K562 (cell line): ENCODE results near the gene SLC5A11. TPM values are rescaled to one million over a fixed set of nuclear protein-coding genes. Genes with fewer than 3 reads are reported as not detected.

Experiments used
- ATAC-seq: fragments of 200-7000 bp; cut with Tn5 transposase; 3 replicates; pipeline ENCODE4 v1.9.1; 2020; ENCODE audit warnings: moderate library complexity
- BruUV-seq: library from RNA; stranded (reverse); fragments of 400-500 nt; replicated peaks from 2 replicates; lab custom pipeline; 2021; lab: Mats Ljungman, UMichigan
- CTCF ChIA-PET: fragments of 300-600 bp; formaldehyde crosslinking; extraction: SDS; loops from one replicate; lab custom pipeline; 2021; ENCODE audit warnings: low intra/inter-chr PET ratio; lab: Yijun Ruan, JAX
- POLR2A ChIA-PET: fragments of 300-600, 350-650 bp; sonication (Branson Sonifier 250); formaldehyde crosslinking; extraction: SDS; loops from one replicate; lab custom pipeline; 2021; ENCODE audit warnings: antibody characterized with exemption, inconsistent platforms; lab: Yijun Ruan, JAX
- DNase-seq, 4 experiments: peaks; one replicate each; pipeline versions ENCODE4 v3.0.0 to v3.0.0-alpha.2; 2011 to 2018; ENCODE audit warnings: low spot score in 3 of 4, mixed read lengths in 3 of 4; ENCODE audit errors: extremely low read depth in 1 of 4
- FAIRE-seq: peaks from 2 replicates; lab custom pipeline; 2011; peaks lifted over from hg19 to GRCh38; lab: Jason Lieb, UNC
- H2AFZ ChIP-seq: 2 replicates; pipeline ENCODE4 v1.6.0; 2011; ENCODE audit warnings: low read depth, low read length, control low read depth, inconsistent platforms
- H3K27ac ChIP-seq: fragments of 200-600 bp; 3 replicates; pipeline ENCODE4 v1.8.0; 2011; ENCODE audit warnings: low read depth, mild to moderate bottlenecking, control low read depth, inconsistent platforms, low read length, moderate library complexity, mixed read lengths; ENCODE audit errors: extremely low read depth
- H3K27me3 ChIP-seq, 2 experiments: fragments of 300-600 bp in 1 of 2; 2 replicates in 1 of 2; 3 replicates in 1 of 2; pipeline versions ENCODE4 v1.6.0 to v1.8.0; 2011; ENCODE audit warnings: inconsistent platforms in 2 of 2, low read length in 2 of 2, mild to moderate bottlenecking in 1 of 2, mixed read lengths in 1 of 2, moderate library complexity in 1 of 2; ENCODE audit not compliant: control insufficient read depth in 2 of 2, insufficient read depth in 2 of 2
- H3K36me3 ChIP-seq: fragments of 300-600 bp; 3 replicates; pipeline ENCODE4 v1.8.0; 2011; ENCODE audit warnings: mild to moderate bottlenecking, low read length, inconsistent platforms; ENCODE audit not compliant: control insufficient read depth, insufficient read depth
- H3K4me1 ChIP-seq, 2 experiments: fragments of 200-600 bp in 1 of 2; replicated peaks in 1 of 2; 2 replicates in 1 of 2; 3 replicates in 1 of 2; pipeline versions ENCODE4 v1.5.1 to v1.8.0; 2011; ENCODE audit warnings: inconsistent platforms in 2 of 2, low read length in 2 of 2, mild to moderate bottlenecking in 1 of 2, mixed read lengths in 1 of 2, moderate library complexity in 1 of 2; ENCODE audit not compliant: control insufficient read depth in 2 of 2, insufficient read depth in 2 of 2
- H3K4me2 ChIP-seq: 2 replicates; pipeline ENCODE4 v1.6.1; 2011; ENCODE audit warnings: low read length, control low read depth, inconsistent platforms, mixed read lengths; ENCODE audit not compliant: insufficient read depth
- H3K4me3 ChIP-seq: fragments of 200-600 bp; sonication (generic), shearing (Covaris generic); 2 replicates; pipeline ENCODE4 v1.5.1; 2016; ENCODE audit warnings: control low read depth, inconsistent platforms
- H3K79me2 ChIP-seq: fragments of 200-600 bp; 3 replicates; pipeline ENCODE4 v1.8.0; 2011; ENCODE audit warnings: low read length, inconsistent platforms; ENCODE audit not compliant: control insufficient read depth, insufficient read depth
- H3K9ac ChIP-seq, 2 experiments: 2 replicates each; pipeline versions ENCODE4 v1.6.0 to v1.6.1; 2011; ENCODE audit warnings: low read depth in 2 of 2, low read length in 2 of 2, control low read depth in 1 of 2, inconsistent platforms in 1 of 2, mild to moderate bottlenecking in 1 of 2, mixed read lengths in 1 of 2; ENCODE audit not compliant: insufficient read depth in 1 of 2
- H3K9me1 ChIP-seq: one replicate; pipeline ENCODE4 v1.6.0; 2011; ENCODE audit warnings: inconsistent platforms, mild to moderate bottlenecking, low read length, moderate library complexity; ENCODE audit not compliant: control insufficient read depth, insufficient read depth
- H3K9me3 ChIP-seq: replicated peaks from 2 replicates; pipeline ENCODE4 v1.5.1; 2011; ENCODE audit warnings: low read depth, low read length, inconsistent platforms; ENCODE audit not compliant: control insufficient read depth, insufficient read depth
- H4K20me1 ChIP-seq: replicated peaks from 2 replicates; pipeline ENCODE4 v1.6.1; 2011; ENCODE audit warnings: low read length, inconsistent platforms, mixed read lengths; ENCODE audit not compliant: control insufficient read depth, insufficient read depth
- CXXC5 ChIP-seq: fragments of 250-450 bp; sonication (Bioruptor Pico); IDR thresholded peaks from 2 replicates; pipeline ENCODE4 v1.8.0; 2022; ENCODE audit warnings: inconsistent platforms, mild to moderate bottlenecking, moderate library complexity
- EHMT2 ChIP-seq: fragments of 450-650 bp; IDR thresholded peaks from 2 replicates; pipeline ENCODE4 v1.6.1; 2018; ENCODE audit warnings: antibody characterized with exemption
- FOXK2 ChIP-seq, 2 experiments: fragments of 450-650 bp; IDR thresholded peaks in 1 of 2; conservative IDR thresholded peaks in 1 of 2; 2 replicates each; pipeline ENCODE4 v1.6.1; 2016; ENCODE audit warnings: low read depth in 2 of 2, mild to moderate bottlenecking in 1 of 2
- HMG20A ChIP-seq: fragments of 450-650 bp; formaldehyde crosslinking; conservative IDR thresholded peaks from 2 replicates; pipeline ENCODE4 v1.4.0; 2020; ENCODE audit warnings: mild to moderate bottlenecking, mixed read lengths
- L3MBTL2 ChIP-seq: fragments of 450-650 bp; IDR thresholded peaks from 2 replicates; pipeline ENCODE4 v1.6.1; 2016; ENCODE audit warnings: mild to moderate bottlenecking, moderate library complexity
- NCOA2 ChIP-seq, 2 experiments: fragments of 450-650 bp; IDR thresholded peaks; 2 replicates each; pipeline ENCODE4 v1.6.1; 2018; ENCODE audit warnings: mild to moderate bottlenecking in 2 of 2, moderate library complexity in 1 of 2; ENCODE audit not compliant: partially characterized antibody in 2 of 2
- NFYB ChIP-seq: IDR thresholded peaks from 2 replicates; pipeline ENCODE4 v1.6.1; 2011; ENCODE audit warnings: mild to moderate bottlenecking, moderate library complexity; ENCODE audit not compliant: insufficient read length; ENCODE audit errors: extremely low read depth
- RBM14 ChIP-seq: fragments of 200-400 bp; formaldehyde crosslinking; IDR thresholded peaks from 2 replicates; pipeline ENCODE4 v1.6.1; 2018; ENCODE audit warnings: low read depth, mild to moderate bottlenecking, low read length, moderate library complexity, borderline replicate concordance; ENCODE audit not compliant: insufficient read depth
- RFX5 ChIP-seq: IDR thresholded peaks from 2 replicates; pipeline ENCODE4 v1.6.1; 2011; ENCODE audit warnings: low read depth, mild to moderate bottlenecking, improper control_type of control experiment, low read length
- SMAD1 ChIP-seq: fragments of 150-350 bp; IDR thresholded peaks from 2 replicates; pipeline ENCODE4 v1.6.1; 2014; ENCODE audit warnings: low read length, low read depth; ENCODE audit not compliant: partially characterized antibody
- ZEB2 ChIP-seq: fragments of 450-650 bp; IDR thresholded peaks from 2 replicates; pipeline ENCODE4 v1.6.1; 2016
- ZNF699 ChIP-seq: fragments of 250-450 bp; sonication (Bioruptor Pico); IDR thresholded peaks from 2 replicates; pipeline ENCODE4 v1.8.0; 2021; ENCODE audit warnings: mild to moderate bottlenecking, moderate library complexity; ENCODE audit not compliant: insufficient replicate concordance
- ZZZ3 ChIP-seq: fragments of 450-650 bp; IDR thresholded peaks from 2 replicates; pipeline ENCODE4 v1.6.1; 2016; ENCODE audit warnings: antibody characterized with exemption, mild to moderate bottlenecking, moderate library complexity
- WGBS: fragments of 100-300 bp; shearing (Covaris generic); methylation state at CpG from one replicate; pipeline ENCODE4 v1.1.6; 2016; ENCODE audit warnings: low coverage, mixed read lengths; ENCODE audit not compliant: insufficient coverage; ENCODE audit errors: missing lambda C conversion rate; 5-methylcytosine and 5-hydroxymethylcytosine counted together
- in situ Hi-C: fragments of 300-500 bp; cut with MboI; formaldehyde crosslinking; loops from 4 replicates; pipeline ENCODE4 v1.15.0; 2018; ENCODE audit warnings: inconsistent platforms, mixed read lengths
- intact Hi-C: fragments of 100-400 bp; cut with micrococcal nuclease; formaldehyde crosslinking; loops from 2 replicates; pipeline ENCODE4 v1.14.2; 2022
- polyA plus RNA-seq, 8 experiments: library from polyadenylated mRNA; depleted of rRNA in 4 of 8; stranded (reverse) in 5 of 8; unstranded in 3 of 8; fragments of >200 nt; fragmentation: Nextera tagmentation in 2 of 8; fragmentation: Illumina TruSeq in 1 of 8; extraction: Ambion mirVana in 2 of 8; extraction: Trizol in 1 of 8; gene quantifications; 2 replicates each; pipeline versions ENCODE4 v1.2.1 to v1.2.3, GENCODE V29; 2011 to 2014; ENCODE audit warnings: inconsistent platforms in 1 of 8, missing spikeins in 1 of 8
- total RNA-seq, 7 experiments: library from RNA; depleted of rRNA in 6 of 7; stranded (reverse); fragments of >200 nt in 6 of 7; fragmentation: Illumina TruSeq in 2 of 7; extraction: Trizol in 2 of 7; gene quantifications; 2 replicates each; pipeline versions ENCODE4 v1.2.1 to v1.2.3, GENCODE V29; 2011 to 2021; ENCODE audit warnings: low replicate concordance in 1 of 7
- TF ChIP-seq, protein P1 (sequence below): fragments of 250-450 bp; sonication (Bioruptor Pico); IDR thresholded peaks from 2 replicates; pipeline ENCODE4 v1.4.0; 2020; ENCODE audit warnings: borderline replicate concordance
- TF ChIP-seq, protein P2 (sequence below): fragments of 250-450 bp; sonication (Bioruptor Pico); IDR thresholded peaks from 2 replicates; pipeline ENCODE4 v1.8.0; 2022; ENCODE audit warnings: inconsistent platforms, mild to moderate bottlenecking, moderate library complexity, borderline replicate concordance

SLC5A11 gene
- total and polyA plus RNA-seq, 9 of the 15 experiments (the other 6 are each of a cell fraction or from before 2014, with no cell fraction given), result 0.04 to 0.25 (median 0.11) TPM; not detected in 3

DNA sequence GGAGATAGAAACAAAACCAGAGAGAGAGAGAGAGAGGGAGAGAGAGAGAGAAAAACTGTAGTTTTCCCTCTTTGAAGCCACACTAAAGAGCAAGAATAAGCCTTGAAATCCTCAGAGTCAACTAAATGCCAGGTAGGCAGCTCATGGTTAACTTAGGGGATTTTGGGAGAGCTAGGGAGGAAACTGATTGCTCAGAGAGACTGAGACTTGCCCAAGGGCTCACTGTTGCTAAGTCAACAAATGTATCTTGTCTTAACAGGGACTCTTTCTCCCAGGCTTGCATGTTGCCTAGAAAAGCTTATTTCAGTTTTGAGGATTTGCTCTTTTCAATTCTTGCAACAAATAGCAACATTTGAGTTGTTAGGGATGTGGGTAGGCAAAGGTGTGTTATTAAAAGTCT is 4.5 kb upstream of the SLC5A11 start (continued):
- TF ChIP-seq L3MBTL2, result no peak

DNA sequence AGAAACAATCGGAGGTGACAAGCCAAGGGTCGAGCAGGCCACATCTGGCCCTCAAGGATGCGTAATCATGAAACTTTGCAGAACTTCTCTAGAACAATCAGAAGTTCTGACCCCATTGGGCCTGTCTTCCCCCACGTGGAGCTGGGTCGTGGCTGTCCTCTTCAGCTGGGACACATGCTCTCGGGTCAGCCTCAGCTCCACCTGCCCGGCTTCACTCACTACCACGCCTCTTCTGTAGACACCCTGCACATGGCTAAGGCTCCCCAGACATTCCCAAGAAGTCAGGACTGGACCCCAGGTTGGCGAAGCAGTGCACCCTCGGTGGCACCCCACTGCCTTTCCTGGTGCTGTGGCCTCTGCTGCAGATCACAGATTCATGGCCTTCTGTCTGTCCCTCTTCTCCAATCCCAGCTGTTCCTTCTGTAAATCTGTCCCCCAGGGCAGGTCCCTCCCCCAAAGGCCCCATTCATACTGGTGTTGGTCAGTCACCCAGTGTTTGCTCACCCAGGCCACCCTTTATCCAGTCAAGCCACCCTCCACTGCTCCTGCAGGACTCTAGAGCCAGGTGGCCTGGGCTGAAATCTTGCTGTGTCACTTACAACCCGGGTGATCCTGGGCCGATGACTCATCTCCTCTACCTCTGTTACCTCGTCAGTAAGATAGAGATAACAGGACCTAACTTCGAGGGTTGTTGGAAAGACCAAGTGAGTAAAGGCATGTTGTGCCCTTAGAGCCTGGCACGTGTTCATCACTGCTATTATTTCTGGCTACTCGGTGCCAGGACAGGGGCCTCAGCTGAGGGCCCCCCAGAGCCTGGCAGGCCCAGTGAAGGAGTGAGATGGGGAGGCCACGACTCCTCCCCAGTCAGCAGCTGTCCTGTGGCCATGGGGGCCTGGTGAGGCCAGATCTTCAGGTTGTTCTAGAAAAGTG is 1.4 kb upstream of the SLC5A11 start:
- Histone ChIP-seq H3K27ac (peak overlapping the region; percentile 56; the same call in 2 of the 3 replicates), H3K4me2 (peak overlapping the region; percentile 54; the same call in 1 of the 2 replicates), H4K20me1 (0 out of 2 replicates have a peak, but pooled peaks cover 6% of the 10 kb centered on the region), H3K4me1 (peaks cover 21 to 33% of the 10 kb centered on the region in 2 experiments), H3K4me3 (no peak overlapping the region), H3K36me3 (no peaks in the 10 kb centered on the region), H3K9me1 (peaks cover 4% of the 10 kb centered on the region), H3K27me3 (0 out of 5 replicates have a peak, but pooled peaks cover 0 to 3% of the 10 kb centered on the region in 2 experiments), H3K9me3 (no peaks in the 10 kb centered on the region), H3K79me2 (no peaks in the 10 kb centered on the region), H2AFZ (0 out of 2 replicates have a peak overlapping the region, but pooled peaks have one; percentile 28), H3K9ac (peak overlapping the region in 1 of 2 experiments; percentile 81; a peak in 2 of 4 replicates)
- peak; percentile 89 to 93 (median 91) for DNase-seq
- intact Hi-C loops, result no loop called here
- 26% methylated on average over 17 of the region's 17 CpGs for WGBS
- ChIA-PET CTCF (no interaction called here), POLR2A (interaction anchor here (1.0 kb wide), 1 partner anchor 236 kb away, joined by 3 read pairs; no protein-coding TSS in a partner anchor)
- BruUV-seq, result no TSS peak
- peak; percentile 97 for ATAC-seq
- FAIRE-seq, result peak; percentile 99
- in situ Hi-C loops, result no loop called here
- TF ChIP-seq HMG20A (CRISPR knock-in tag) (no peak), RBM14 (no peak), ZZZ3 (no peak), ZNF699 (CRISPR knock-in tag) (no peak), EHMT2 (peak; percentile 60), NCOA2 (IDR thresholded peaks at IDR 0.05; ENCODE audit: partially characterized antibody in 2 of 2) (no peak), ZEB2 (peak; percentile 98), NFYB (no peak), RFX5 (no peak), FOXK2 (conservative IDR thresholded peaks at IDR 0.05 in 1 of 2, IDR thresholded peaks at IDR 0.05 in 1 of 2; ENCODE audit: low read depth in 2 of 2) (peak in 1 of 2 experiments; percentile 39; a peak in 1 of 4 replicates), SMAD1 (no peak), CXXC5 (CRISPR knock-in tag) (peak; percentile 59)
- TF ChIP-seq, protein P1, sequence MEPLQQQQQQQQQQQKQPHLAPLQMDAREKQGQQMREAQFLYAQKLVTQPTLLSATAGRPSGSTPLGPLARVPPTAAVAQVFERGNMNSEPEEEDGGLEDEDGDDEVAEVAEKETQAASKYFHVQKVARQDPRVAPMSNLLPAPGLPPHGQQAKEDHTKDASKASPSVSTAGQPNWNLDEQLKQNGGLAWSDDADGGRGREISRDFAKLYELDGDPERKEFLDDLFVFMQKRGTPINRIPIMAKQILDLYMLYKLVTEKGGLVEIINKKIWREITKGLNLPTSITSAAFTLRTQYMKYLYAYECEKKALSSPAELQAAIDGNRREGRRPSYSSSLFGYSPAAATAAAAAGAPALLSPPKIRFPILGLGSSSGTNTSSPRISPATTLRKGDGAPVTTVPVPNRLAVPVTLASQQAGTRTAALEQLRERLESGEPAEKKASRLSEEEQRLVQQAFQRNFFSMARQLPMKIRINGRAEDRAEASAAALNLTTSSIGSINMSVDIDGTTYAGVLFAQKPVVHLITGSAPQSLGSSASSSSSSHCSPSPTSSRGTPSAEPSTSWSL, result no peak
- TF ChIP-seq, protein P2, sequence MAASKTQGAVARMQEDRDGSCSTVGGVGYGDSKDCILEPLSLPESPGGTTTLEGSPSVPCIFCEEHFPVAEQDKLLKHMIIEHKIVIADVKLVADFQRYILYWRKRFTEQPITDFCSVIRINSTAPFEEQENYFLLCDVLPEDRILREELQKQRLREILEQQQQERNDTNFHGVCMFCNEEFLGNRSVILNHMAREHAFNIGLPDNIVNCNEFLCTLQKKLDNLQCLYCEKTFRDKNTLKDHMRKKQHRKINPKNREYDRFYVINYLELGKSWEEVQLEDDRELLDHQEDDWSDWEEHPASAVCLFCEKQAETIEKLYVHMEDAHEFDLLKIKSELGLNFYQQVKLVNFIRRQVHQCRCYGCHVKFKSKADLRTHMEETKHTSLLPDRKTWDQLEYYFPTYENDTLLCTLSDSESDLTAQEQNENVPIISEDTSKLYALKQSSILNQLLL, result no peak
